ENCODE results near the gene ADGRB3. TPM values are rescaled to one million over a fixed set of nuclear protein-coding genes. Genes with fewer than 3 reads are reported as not detected.

Gene ADGRB3
- total and polyA plus RNA-seq, 8 donors: 0.04 to 0.34 (median 0.21) TPM

DNA sequence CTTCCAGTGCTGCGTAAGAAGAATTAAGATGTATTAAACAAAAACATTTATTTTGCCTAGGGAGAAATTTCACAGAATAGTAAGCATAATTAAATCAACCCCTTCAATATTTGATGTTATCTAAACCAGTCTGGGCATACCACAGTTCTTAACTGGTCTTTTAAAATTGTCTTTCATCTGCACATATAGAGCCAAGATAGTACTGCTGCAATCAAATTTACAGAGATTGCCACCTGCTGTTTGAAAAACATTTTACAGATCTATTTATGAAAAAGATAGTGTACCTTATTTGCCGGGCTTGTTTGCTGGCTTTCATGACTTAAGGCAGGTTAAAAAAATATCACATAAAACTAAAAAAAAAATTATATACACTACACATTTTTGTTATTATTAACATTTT, 323.2 kb downstream of the ADGRB3 start:
- ATAC-seq: no peak
- no peaks in the 10 kb centered on the region for H3K4me1 ChIP-seq

DNA sequence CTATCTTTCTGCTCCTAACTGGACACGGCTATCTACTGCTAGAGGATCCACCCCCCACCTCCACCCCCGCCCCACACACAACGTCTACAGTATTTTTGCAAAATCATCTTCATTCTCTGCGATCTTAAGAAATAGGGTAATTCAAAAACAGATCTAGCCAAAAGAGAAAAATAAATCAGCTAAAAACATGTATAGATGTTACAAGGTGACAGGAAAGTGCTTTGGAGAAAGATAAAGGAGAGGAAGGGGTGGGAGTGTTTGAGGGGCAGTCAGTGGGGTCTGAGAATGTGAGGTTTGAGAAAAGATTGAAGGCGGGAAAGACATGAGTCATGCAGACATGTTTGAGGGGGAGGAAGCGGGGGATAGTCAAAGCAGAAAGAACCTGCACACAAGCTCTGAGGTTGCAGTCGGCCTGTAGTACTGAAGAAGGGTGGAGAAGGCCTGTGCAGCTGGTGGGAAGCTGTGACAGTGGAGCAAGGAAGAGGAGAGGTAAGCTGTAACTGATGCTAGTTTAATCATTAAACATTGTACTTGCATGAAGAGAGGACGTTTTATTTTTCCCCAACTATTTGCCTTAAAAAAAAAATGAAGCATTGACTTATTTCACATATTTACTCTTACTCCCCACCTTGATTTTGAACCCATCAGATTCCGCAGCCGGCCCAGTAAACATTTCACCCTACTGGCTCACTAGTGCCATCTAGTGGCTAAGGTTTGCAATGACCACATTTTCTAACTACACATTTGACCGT, 332.6 kb downstream of the ADGRB3 start:
- Histone ChIP-seq H3K9me3 (no peaks in the 10 kb centered on the region), H3K4me3 (no peak overlapping the region), H3K27ac (no peak overlapping the region), H3K36me3 (no peaks in the 10 kb centered on the region), H3K27me3 (no peaks in the 10 kb centered on the region), H3K4me1 (no peaks in the 10 kb centered on the region)
- DNase-seq (peak in 5 of 6 donors; percentile 26 to 65 (median 42)), FAIRE-seq (peak; percentile 69), ATAC-seq (peak; percentile 64 to 97 (median 90))
- WGBS, 2 donors: 33 to 35% methylated on average over 11 of the region's 11 CpGs
- intact Hi-C loops (cut with DNase I): no loop called here
- TF ChIP-seq, protein P1, sequence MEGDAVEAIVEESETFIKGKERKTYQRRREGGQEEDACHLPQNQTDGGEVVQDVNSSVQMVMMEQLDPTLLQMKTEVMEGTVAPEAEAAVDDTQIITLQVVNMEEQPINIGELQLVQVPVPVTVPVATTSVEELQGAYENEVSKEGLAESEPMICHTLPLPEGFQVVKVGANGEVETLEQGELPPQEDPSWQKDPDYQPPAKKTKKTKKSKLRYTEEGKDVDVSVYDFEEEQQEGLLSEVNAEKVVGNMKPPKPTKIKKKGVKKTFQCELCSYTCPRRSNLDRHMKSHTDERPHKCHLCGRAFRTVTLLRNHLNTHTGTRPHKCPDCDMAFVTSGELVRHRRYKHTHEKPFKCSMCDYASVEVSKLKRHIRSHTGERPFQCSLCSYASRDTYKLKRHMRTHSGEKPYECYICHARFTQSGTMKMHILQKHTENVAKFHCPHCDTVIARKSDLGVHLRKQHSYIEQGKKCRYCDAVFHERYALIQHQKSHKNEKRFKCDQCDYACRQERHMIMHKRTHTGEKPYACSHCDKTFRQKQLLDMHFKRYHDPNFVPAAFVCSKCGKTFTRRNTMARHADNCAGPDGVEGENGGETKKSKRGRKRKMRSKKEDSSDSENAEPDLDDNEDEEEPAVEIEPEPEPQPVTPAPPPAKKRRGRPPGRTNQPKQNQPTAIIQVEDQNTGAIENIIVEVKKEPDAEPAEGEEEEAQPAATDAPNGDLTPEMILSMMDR (IDR thresholded peaks at IDR 0.05): peak; percentile 68 to 92 (median 84)

More for the DNA sequence above, 323.2 kb downstream of the ADGRB3 start:
- Histone ChIP-seq H3K27me3 (no peaks in the 10 kb centered on the region), H3K4me3 (no peak overlapping the region), H3K36me3 (no peaks in the 10 kb centered on the region), H3K27ac (no peak overlapping the region), H3K9me3 (no peaks in the 10 kb centered on the region)
- WGBS, 2 donors: 48 to 49% methylated on average over 2 of the region's 2 CpGs
- intact Hi-C loops (cut with DNase I): no loop called here
- TF ChIP-seq, protein P1 (IDR thresholded peaks at IDR 0.05): no peak
- DNase-seq (no peak), FAIRE-seq (peak; percentile 43)

DNA sequence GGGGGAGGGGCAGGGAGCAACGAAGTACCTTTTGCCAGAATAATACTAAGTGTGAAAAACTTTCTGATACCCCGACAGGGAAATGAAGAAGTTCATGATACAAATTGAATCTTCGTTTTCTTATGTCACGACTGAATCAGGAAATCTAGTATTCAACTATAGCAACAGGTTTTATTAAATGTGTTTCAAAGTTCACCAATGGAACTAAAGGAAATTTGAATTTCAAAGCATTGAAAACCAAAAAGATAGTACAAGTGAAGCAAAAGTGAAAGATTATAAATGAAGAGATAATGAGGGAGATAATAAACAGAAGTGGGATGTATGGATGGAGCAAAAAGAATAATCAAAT, 333.2 kb downstream of the ADGRB3 start:
- DNase-seq (no peak), FAIRE-seq (no peak), ATAC-seq (no peak)
- WGBS, 2 donors: 2 to 7% methylated on average over 4 of the region's 4 CpGs
- Histone ChIP-seq H3K9me3 (no peaks in the 10 kb centered on the region), H3K27ac (no peak overlapping the region), H3K36me3 (no peaks in the 10 kb centered on the region), H3K27me3 (no peaks in the 10 kb centered on the region), H3K4me1 (no peaks in the 10 kb centered on the region), H3K4me3 (no peak overlapping the region)
- intact Hi-C loops (cut with DNase I): no loop called here
- TF ChIP-seq, protein P1 (IDR thresholded peaks at IDR 0.05): no peak

DNA sequence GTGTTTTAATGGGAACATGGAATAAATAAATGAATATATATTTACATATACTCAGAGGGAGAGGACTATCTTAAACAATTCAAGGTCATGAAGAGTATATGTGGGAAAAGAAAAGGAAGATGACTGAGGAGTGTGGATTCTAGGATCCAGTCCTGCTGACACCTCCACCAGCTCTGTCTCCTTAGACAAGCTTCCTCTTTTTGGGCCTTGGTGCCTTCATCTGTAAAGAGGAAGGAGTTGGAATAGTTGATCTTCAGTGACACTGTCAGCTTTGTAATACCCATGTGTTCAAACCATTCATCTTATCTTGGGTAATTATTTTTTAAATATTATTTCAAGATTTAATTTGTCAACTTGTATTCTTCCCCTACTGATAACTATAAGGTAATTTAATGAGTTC, 338.0 kb downstream of the ADGRB3 start:
- Histone ChIP-seq H3K36me3 (no peaks in the 10 kb centered on the region), H3K9me3 (no peaks in the 10 kb centered on the region), H3K27me3 (no peaks in the 10 kb centered on the region), H3K27ac (no peak overlapping the region), H3K4me3 (no peak overlapping the region), H3K4me1 (no peaks in the 10 kb centered on the region)
- FAIRE-seq (no peak), ATAC-seq (no peak), DNase-seq (no peak)
- TF ChIP-seq, protein P1 (IDR thresholded peaks at IDR 0.05): no peak
- intact Hi-C loops (cut with DNase I): no loop called here

DNA sequence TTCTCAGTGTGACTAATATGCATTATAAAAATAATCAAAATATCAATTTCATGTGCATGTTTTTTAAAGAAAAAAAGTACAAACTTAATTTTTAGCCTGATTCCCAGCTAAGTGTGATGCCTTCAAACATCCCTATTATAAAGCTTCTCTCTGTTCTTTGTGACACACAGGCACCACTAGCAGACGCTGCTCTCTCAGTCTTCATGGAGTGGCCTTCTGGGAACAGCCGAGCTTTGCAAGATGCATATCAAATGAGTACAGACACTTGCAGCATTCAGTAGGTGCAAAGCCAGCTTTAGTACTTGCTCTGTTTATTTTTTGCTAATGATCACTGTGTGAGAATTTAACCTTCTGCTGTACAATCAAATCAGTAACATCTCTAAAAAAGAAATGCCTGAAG, 340.0 kb downstream of the ADGRB3 start:
- TF ChIP-seq, protein P1 (IDR thresholded peaks at IDR 0.05): no peak
- 6 to 8% methylated on average over 2 of the region's 2 CpGs for WGBS, 2 donors
- peak in 1 of 4 donors; percentile 32 for ATAC-seq
- Histone ChIP-seq H3K36me3 (no peaks in the 10 kb centered on the region), H3K9me3 (no peaks in the 10 kb centered on the region), H3K4me1 (no peaks in the 10 kb centered on the region), H3K27ac (no peak overlapping the region), H3K4me3 (no peak overlapping the region), H3K27me3 (no peaks in the 10 kb centered on the region)
- DNase-seq: no peak
- no peak for FAIRE-seq
- intact Hi-C loops (cut with DNase I): no loop called here

Data from pancreas (tissue), 10 donors.